Endothelial cell of umbilical vein (primary cell): ENCODE data around the gene FAM120A. TPM values are rescaled to one million over a fixed set of nuclear protein-coding genes. Genes with fewer than 3 reads are reported as not detected.

ENCODE experiments used
- BruUV-seq: library from RNA; stranded (reverse); fragments of 400-500 nt; replicated peaks from 2 replicates; lab custom pipeline; 2021; lab: Mats Ljungman, UMichigan
- CTCF ChIA-PET: fragments of 300-600, 350-600 bp; sonication (Branson Sonifier 250); formaldehyde crosslinking; loops from one replicate; lab custom pipeline; 2021; ENCODE audit warnings: antibody characterized with exemption, inconsistent platforms; lab: Charles Lee
- POLR2A ChIA-PET: fragments of 300-600, 350-600 bp; sonication (Branson Sonifier 250); formaldehyde crosslinking; loops from one replicate; lab custom pipeline; 2021; ENCODE audit warnings: antibody characterized with exemption, inconsistent platforms; lab: Charles Lee
- DNase-seq: peaks from one replicate; pipeline ENCODE4 v3.0.0-alpha.2; 2011; ENCODE audit warnings: low read depth, low spot score
- FAIRE-seq: peaks from 2 replicates; lab custom pipeline; 2011; peaks lifted over from hg19 to GRCh38; lab: Jason Lieb, UNC
- H2AFZ ChIP-seq: 2 replicates; pipeline ENCODE4 v1.6.0; 2012; ENCODE audit warnings: low read depth, low read length, control low read depth, inconsistent platforms
- H3K27ac ChIP-seq: 2 replicates; pipeline ENCODE4 v1.5.1; 2011; ENCODE audit warnings: low read depth, mild to moderate bottlenecking, control low read depth, low read length, moderate library complexity; ENCODE audit not compliant: insufficient read depth
- H3K27me3 ChIP-seq, 2 experiments: 2 replicates each; pipeline versions ENCODE4 v1.6.0 to v1.6.1; 2011; ENCODE audit warnings: low read length in 2 of 2, mixed read lengths in 1 of 2; ENCODE audit not compliant: control insufficient read depth in 2 of 2, insufficient read depth in 2 of 2
- H3K36me3 ChIP-seq, 2 experiments: 2 replicates in 1 of 2; 3 replicates in 1 of 2; pipeline ENCODE4 v1.5.1; 2011; ENCODE audit warnings: low read length in 2 of 2, mild to moderate bottlenecking in 1 of 2, moderate library complexity in 1 of 2; ENCODE audit not compliant: control insufficient read depth in 2 of 2, insufficient read depth in 2 of 2; ENCODE audit errors: extremely low read depth in 1 of 2
- H3K4me1 ChIP-seq: 3 replicates; pipeline ENCODE4 v1.5.1; 2011; ENCODE audit warnings: mild to moderate bottlenecking, low read length; ENCODE audit not compliant: control insufficient read depth, insufficient read depth; ENCODE audit errors: extremely low read depth
- H3K4me2 ChIP-seq: 2 replicates; pipeline ENCODE4 v1.6.1; 2011; ENCODE audit warnings: low read length, control low read depth, mixed read lengths; ENCODE audit not compliant: insufficient read depth
- H3K4me3 ChIP-seq, 3 experiments: fragments of 200-600 bp in 1 of 3; sonication (generic), shearing (Covaris generic) in 1 of 3; replicated peaks in 1 of 3; 2 replicates each; pipeline ENCODE4 v1.5.1; 2011 to 2016; ENCODE audit warnings: control low read depth in 3 of 3, low read length in 3 of 3, mild to moderate bottlenecking in 2 of 3, inconsistent platforms in 1 of 3, low read depth in 1 of 3, moderate library complexity in 1 of 3; ENCODE audit not compliant: insufficient read depth in 1 of 3
- H3K79me2 ChIP-seq: 2 replicates; pipeline ENCODE4 v1.6.0; 2012; ENCODE audit warnings: low read length, inconsistent platforms; ENCODE audit not compliant: control insufficient read depth, insufficient read depth
- H3K9ac ChIP-seq: replicated peaks from 2 replicates; pipeline ENCODE3; 2011; ENCODE audit warnings: low read length, control low read depth; ENCODE audit not compliant: insufficient read depth; ENCODE audit errors: extremely low read depth
- H3K9me1 ChIP-seq: replicated peaks from 3 replicates; pipeline ENCODE4 v1.6.0; 2011; ENCODE audit warnings: mild to moderate bottlenecking, low read length; ENCODE audit not compliant: control insufficient read depth, insufficient read depth; ENCODE audit errors: extremely low read depth
- H3K9me3 ChIP-seq: replicated peaks from 2 replicates; pipeline ENCODE4 v1.5.1; 2012; ENCODE audit warnings: low read length, inconsistent platforms; ENCODE audit not compliant: control insufficient read depth, insufficient read depth
- H4K20me1 ChIP-seq: replicated peaks from 2 replicates; pipeline ENCODE3; 2011; ENCODE audit warnings: mild to moderate bottlenecking, low read length; ENCODE audit not compliant: control insufficient read depth, insufficient read depth; ENCODE audit errors: extremely low read depth
- FOS ChIP-seq: IDR thresholded peaks from 2 replicates; pipeline ENCODE4 v1.6.1; 2011; ENCODE audit warnings: mild to moderate bottlenecking, low read length, moderate library complexity, borderline replicate concordance; ENCODE audit not compliant: insufficient read depth
- GATA2 ChIP-seq: IDR thresholded peaks from 2 replicates; pipeline ENCODE4 v1.7.0; 2011; ENCODE audit warnings: low read depth, mild to moderate bottlenecking, moderate library complexity, mixed read lengths, low read length; ENCODE audit not compliant: insufficient read length, insufficient read depth
- POLR2A ChIP-seq: IDR thresholded peaks from 2 replicates; pipeline ENCODE4 v1.6.1; 2012; ENCODE audit warnings: low read depth, mild to moderate bottlenecking, control low read depth, low read length
- POLR2AphosphoS5 ChIP-seq: IDR thresholded peaks from 2 replicates; pipeline ENCODE4 v1.6.1; 2012; ENCODE audit warnings: low read depth, mild to moderate bottlenecking, control low read depth, low read length, moderate library complexity; ENCODE audit not compliant: insufficient read depth
- dilution Hi-C: fragments of 300-500 bp; cut with MboI; formaldehyde crosslinking; loops from one replicate; pipeline ENCODE4 v1.15.0; 2019; ENCODE audit warnings: low sequenced_read_pairs; ENCODE audit not compliant: extremely low pct_ligation_motif_present
- intact Hi-C: fragments of 100-400 bp; cut with micrococcal nuclease; formaldehyde crosslinking; loops from one replicate; pipeline ENCODE4 v1.10.0; 2022
- polyA plus RNA-seq, 4 experiments: library from polyadenylated mRNA; depleted of rRNA in 3 of 4; stranded (reverse) in 3 of 4; unstranded in 1 of 4; fragments of >200 nt; gene quantifications; 2 replicates each; pipeline versions ENCODE4 v1.2.1 to v1.2.3, GENCODE V29; 2011 to 2012; ENCODE audit warnings: missing spikeins in 1 of 4
- total RNA-seq: library from RNA; stranded (reverse); gene quantifications from 2 replicates; pipeline ENCODE4 v1.2.3, GENCODE V29; 2021
- TF ChIP-seq, protein P1 (sequence below), 2 donors: IDR thresholded peaks; 1 replicate in 1 of 2; 2 replicates in 1 of 2; pipeline ENCODE4 v1.5.1; 2011; ENCODE audit warnings: low read length in 2 of 2, mild to moderate bottlenecking in 2 of 2, moderate library complexity in 2 of 2, control low read depth in 1 of 2, inconsistent platforms in 1 of 2, low read depth in 1 of 2; ENCODE audit not compliant: insufficient read depth in 1 of 2; ENCODE audit errors: extremely low read depth in 1 of 2
- TF ChIP-seq, protein P2 (sequence below): IDR thresholded peaks from 2 replicates; pipeline ENCODE4 v1.6.1; 2011; ENCODE audit not compliant: insufficient read depth, insufficient read length

FAM120A gene
- total and polyA plus RNA-seq, 2 donors (not counting 3 experiments of a cell fraction or from before 2014, with no cell fraction given), result 66.8 to 126 TPM

DNA sequence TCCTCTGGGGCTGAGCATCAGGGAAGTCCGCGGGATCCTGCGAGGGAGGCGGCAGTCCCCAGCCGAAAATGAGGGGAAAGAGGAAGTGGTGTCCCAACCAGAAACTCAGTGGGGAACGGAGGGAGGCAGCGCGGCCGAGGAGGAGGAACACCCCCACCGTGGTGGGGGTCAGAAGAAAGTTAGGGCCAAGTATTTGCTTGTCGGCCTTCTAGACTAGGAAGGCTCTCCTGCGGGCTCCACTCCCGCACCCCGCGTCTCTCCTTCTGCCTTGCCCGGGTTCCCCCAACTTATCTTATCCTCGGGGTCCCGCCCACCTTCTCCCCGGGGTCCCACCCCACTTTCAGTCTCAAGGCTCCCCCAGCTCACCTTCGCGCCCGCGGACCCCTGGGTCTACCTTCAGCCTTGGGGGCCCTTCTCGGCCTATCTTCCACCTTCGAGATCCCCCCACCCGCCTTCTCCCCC is 124.3 kb downstream of the FAM120A start:
- dilution Hi-C loops, result no loop called here
- Histone ChIP-seq H3K9ac (peak overlapping the region; percentile 64), H3K4me3 (peak overlapping the region; percentile 62 to 83 (median 70)), H4K20me1 (no peaks in the 10 kb centered on the region), H3K36me3 (no peaks in the 10 kb centered on the region), H3K27ac (peak overlapping the region; percentile 22), H3K9me3 (no peaks in the 10 kb centered on the region), H3K79me2 (peaks cover 23% of the 10 kb centered on the region), H3K27me3 (no peaks in the 10 kb centered on the region), H2AFZ (peak overlapping the region; percentile 51), H3K9me1 (no peaks in the 10 kb centered on the region), H3K4me1 (peaks cover 7% of the 10 kb centered on the region), H3K4me2 (peak overlapping the region; percentile 83)
- CTCF ChIA-PET, result interaction anchor here (2.4 kb wide), 1 partner anchor 9 kb away, joined by 25 read pairs; no protein-coding TSS in a partner anchor
- intact Hi-C loops, result loop anchor here (2.0 kb wide), 1 partner anchor 123 kb away; the partner anchor contains the start of gene FAM120AOS
- TF ChIP-seq POLR2AphosphoS5 (peak; percentile 46), FOS (no peak)
- POLR2A ChIA-PET, result interaction anchor here (1.5 kb wide), 1 partner anchor 10 kb away, joined by 7 read pairs; no protein-coding TSS in a partner anchor
- DNase-seq (peak; percentile 45), FAIRE-seq (peak; percentile 38)
- no TSS peak for BruUV-seq

DNA sequence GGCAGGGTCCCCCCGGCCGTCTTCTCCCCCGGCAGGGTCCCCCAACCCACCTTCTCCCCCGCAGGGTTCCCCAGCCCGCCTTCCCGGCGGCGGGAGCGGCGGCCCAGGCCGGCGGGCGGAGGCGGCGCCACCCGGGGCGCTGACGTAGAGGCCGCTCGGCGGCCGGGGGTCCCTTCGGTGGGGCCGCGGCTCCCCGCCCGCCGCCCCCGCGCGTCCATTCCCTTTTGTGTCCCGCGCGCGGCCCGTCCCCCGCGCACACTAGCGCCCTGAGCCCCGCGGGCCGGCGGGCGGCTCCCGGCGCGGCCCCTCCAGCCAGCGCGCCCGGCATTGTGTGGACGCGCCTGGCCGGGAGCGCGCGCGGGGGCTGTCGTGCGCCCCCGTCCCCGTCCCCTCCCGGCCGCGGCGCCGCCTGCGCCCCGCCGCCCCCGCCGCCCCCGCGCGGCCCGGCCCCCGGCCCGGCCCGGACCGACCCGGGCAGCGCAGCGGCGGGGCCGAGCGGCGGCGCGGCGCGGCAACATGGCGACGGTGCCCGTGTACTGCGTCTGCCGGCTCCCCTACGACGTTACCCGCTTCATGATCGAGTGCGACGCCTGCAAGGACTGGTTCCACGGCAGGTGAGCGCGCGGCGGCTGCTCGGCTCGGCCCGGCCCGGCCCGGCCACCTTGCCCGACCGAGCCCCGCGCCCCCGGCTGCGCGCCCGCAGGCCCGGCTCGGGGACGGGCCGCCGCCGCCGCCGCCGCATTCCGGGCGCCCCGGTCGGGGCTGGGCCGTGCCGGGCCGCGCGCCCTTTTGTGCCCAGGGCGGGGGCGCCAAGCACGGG is 125.0 kb downstream of the FAM120A start, which contains the start of gene PHF2:
TSS of gene PHF2 (plus strand) at position 327 of the 820 bp plus-strand sequence. CDS start at position 517, 190 bp downstream.
- FAIRE-seq (no peak), DNase-seq (no peak)
- Histone ChIP-seq H3K79me2 (peaks cover 25% of the 10 kb centered on the region), H3K4me3 (peak within 1 kb of the TSS; percentile 67 to 83 (median 70)), H3K9ac (peak within 1 kb of the TSS; percentile 64), H3K9me3 (no peaks in the 10 kb centered on the region), H3K27me3 (no peaks in the 10 kb centered on the region), H3K4me1 (peaks cover 7% of the 10 kb centered on the region), H2AFZ (peak within 1 kb of the TSS; percentile 51), H3K4me2 (peak within 1 kb of the TSS; percentile 88), H3K9me1 (no peaks in the 10 kb centered on the region), H3K27ac (peak within 1 kb of the TSS; percentile 22), H3K36me3 (no peaks in the 10 kb centered on the region), H4K20me1 (no peaks in the 10 kb centered on the region)
- dilution Hi-C loops, result no loop called here
- no TSS peak for BruUV-seq
- TF ChIP-seq GATA2 (no peak), POLR2A (no peak), POLR2AphosphoS5 (no peak)
- TF ChIP-seq, protein P1, sequence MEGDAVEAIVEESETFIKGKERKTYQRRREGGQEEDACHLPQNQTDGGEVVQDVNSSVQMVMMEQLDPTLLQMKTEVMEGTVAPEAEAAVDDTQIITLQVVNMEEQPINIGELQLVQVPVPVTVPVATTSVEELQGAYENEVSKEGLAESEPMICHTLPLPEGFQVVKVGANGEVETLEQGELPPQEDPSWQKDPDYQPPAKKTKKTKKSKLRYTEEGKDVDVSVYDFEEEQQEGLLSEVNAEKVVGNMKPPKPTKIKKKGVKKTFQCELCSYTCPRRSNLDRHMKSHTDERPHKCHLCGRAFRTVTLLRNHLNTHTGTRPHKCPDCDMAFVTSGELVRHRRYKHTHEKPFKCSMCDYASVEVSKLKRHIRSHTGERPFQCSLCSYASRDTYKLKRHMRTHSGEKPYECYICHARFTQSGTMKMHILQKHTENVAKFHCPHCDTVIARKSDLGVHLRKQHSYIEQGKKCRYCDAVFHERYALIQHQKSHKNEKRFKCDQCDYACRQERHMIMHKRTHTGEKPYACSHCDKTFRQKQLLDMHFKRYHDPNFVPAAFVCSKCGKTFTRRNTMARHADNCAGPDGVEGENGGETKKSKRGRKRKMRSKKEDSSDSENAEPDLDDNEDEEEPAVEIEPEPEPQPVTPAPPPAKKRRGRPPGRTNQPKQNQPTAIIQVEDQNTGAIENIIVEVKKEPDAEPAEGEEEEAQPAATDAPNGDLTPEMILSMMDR (IDR thresholded peaks at IDR 0.05; ENCODE audit: extremely low read depth in 1 of 2, insufficient read depth in 1 of 2, low read depth in 1 of 2, low read length in 2 of 2), result no peak
- TF ChIP-seq, protein P2, sequence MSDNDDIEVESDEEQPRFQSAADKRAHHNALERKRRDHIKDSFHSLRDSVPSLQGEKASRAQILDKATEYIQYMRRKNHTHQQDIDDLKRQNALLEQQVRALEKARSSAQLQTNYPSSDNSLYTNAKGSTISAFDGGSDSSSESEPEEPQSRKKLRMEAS, result no peak
- POLR2A ChIA-PET, result interaction anchor here (1.5 kb wide), 1 partner anchor 10 kb away, joined by 7 read pairs; no protein-coding TSS in a partner anchor
- intact Hi-C loops, result no loop called here
- CTCF ChIA-PET, result interaction anchor here (2.4 to 3.2 kb wide), 2 partner anchors 10 kb away, joined by 22 to 25 read pairs; no protein-coding TSS in a partner anchor
